GM12872 (cell line): Measurements from ENCODE around the gene GALNTL6.

ENCODE experiments used
- TF ChIP-seq, protein P1 (sequence below): IDR thresholded peaks from 3 replicates; pipeline ENCODE4 v1.5.1; 2011; ENCODE audit warnings: low read depth, mild to moderate bottlenecking, low read length, moderate library complexity; ENCODE audit not compliant: insufficient read depth

GALNTL6 gene

DNA sequence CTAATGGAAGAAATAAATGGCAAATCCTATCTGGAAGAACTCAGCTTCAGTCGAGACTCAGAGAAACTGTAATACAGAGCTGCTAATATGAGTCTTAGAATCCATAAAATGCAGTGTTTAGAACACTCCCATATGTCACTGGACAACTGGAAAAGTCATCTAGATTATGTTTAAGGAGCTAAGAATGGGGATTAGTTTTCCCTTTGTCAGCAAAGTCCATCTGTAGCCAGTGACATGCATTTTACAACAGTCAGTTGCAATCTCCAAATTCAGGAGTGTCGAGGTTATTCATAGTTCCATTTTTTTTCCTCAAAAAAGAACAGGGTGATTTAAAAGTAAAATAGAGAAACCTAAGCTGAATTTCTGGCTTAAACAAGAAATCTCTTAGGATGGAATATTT is 838.8 kb downstream of the GALNTL6 start:
- TF ChIP-seq, protein P1, sequence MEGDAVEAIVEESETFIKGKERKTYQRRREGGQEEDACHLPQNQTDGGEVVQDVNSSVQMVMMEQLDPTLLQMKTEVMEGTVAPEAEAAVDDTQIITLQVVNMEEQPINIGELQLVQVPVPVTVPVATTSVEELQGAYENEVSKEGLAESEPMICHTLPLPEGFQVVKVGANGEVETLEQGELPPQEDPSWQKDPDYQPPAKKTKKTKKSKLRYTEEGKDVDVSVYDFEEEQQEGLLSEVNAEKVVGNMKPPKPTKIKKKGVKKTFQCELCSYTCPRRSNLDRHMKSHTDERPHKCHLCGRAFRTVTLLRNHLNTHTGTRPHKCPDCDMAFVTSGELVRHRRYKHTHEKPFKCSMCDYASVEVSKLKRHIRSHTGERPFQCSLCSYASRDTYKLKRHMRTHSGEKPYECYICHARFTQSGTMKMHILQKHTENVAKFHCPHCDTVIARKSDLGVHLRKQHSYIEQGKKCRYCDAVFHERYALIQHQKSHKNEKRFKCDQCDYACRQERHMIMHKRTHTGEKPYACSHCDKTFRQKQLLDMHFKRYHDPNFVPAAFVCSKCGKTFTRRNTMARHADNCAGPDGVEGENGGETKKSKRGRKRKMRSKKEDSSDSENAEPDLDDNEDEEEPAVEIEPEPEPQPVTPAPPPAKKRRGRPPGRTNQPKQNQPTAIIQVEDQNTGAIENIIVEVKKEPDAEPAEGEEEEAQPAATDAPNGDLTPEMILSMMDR, result no peak

DNA sequence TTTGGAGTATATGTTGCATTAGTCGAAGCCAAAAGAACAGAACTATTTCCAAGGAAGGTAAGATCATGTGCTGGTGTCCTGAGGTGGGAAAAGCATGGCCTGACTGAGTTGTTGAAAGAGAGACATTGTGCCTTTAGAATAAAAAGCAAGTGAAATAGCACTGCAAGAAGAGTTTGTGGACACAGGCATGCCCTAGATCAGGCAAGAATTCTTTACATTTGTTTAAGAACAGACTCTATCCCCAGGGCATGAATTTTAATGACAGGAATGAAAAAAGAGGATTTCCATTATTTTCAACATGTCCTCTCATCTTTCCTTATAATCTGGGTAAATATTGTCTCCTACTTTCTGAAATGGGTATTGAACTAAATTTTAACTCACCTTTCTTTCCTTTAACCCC is 839.2 kb downstream of the GALNTL6 start:
- TF ChIP-seq, protein P1, result no peak

DNA sequence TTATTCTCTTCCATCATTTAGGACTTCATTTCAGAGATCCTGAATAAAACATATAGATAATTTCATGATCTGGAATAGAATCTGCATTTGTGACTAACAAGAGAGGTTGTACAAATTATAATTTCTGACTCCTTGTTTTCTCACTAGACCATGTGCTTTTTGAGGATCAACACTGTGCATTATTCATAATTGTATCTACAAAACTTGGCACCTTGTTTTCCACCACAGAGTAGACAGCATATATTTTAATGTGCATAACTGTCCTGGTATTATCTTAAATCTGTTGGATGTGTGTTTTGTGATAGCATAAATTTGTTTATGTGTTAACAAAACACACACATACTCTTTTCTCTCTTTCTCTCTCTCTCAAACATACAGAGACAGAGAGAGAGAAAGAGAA is 840.5 kb downstream of the GALNTL6 start:
- TF ChIP-seq, protein P1, result no peak

DNA sequence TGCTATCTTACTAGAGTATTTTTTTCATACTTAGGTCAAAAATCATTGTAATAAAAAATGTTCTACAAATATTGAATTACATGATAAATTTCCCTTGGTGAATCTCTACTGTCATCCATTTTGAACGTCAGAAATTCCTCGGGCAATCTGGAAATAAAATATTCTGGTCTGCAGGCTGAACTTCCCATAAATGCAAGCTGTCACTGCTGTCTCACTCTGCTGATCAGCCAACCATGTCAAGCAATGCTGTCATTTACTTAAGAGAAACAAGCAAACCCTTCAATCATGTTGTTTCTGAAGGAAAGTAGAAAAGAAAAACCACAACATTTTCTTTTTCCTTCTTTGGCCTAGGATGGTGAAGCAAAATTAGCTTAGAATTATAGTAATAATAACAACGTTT is 841.3 kb downstream of the GALNTL6 start:
- TF ChIP-seq, protein P1, result no peak

DNA sequence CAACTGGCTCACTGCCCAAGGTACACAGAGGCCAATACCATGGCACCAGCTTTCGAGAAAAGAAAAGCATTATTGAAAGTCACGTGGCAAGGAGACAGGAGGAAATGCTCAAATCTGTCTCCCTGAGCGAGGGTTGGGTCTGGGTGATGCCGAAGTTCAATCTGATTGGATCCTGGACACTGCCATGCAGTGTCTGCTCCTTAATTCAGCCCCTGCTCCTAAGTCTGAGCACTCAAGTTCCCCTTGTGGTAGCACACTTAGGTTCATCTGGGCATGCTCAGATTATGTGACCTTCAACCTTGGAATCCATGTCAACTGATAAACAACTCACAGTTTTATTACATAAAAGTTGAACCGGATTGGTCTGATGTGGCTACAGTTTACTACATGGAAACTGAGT is 842.9 kb downstream of the GALNTL6 start:
- TF ChIP-seq, protein P1, result no peak

DNA sequence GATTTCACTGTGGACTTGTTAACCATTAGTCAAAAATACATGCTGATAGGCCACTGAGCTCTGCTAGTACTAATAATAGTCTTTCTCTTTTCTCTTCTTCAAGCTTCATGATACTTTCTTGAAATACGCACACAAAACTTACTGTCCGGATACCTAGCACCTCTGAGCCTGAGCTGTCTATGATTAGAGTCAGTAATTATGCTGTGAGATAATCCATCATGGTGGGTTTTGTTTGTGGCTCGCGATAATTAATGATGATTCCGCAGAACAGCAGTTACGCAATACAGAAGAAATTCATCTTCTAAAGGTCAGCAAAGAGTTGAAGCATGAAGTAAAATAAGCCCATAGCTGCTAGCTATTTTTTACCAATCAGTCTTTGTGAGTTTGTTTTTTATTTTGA is 843.9 kb downstream of the GALNTL6 start:
- TF ChIP-seq, protein P1, result no peak

DNA sequence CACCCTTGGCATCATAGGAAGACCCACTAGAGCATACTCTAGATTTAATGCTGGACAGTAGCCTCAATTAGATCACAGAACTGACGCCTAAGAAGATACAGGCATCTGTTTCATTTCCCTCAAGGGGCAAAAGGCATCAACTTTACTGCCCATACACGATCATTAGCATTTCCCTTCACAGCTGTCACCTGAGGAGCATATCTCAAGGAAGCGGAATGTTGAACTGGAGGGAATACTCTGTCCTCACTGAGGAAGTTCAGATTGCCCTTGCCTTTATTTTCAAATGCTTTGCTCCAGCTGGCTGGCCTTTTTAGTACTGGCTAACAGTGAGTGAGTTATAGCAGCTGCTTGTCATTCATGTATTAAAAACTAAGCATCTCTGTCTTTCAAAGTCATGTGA is 847.0 kb downstream of the GALNTL6 start:
- TF ChIP-seq, protein P1, result no peak

DNA sequence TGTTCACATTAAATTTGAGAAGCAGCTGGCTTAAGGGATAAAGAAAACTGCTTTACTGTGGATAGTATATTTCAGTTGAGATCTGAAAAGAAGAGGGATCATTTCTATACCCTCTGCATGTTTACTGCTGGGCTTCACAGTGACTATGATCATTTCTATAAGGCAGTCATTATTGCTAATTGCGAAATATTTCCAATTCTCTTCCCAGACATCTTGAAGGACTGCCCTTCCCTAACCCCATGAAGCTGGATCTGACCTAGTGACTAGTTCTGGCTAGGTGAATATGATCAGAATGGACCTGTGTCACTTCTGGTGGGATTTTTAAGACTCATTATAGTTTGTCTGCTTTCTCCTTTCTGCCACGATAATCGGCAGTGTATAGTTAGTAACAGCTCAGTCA is 848.9 kb downstream of the GALNTL6 start:
- TF ChIP-seq, protein P1, result no peak
